Gastrocnemius medialis (tissue), 4 donors: Measurements from ENCODE around the gene ZNF296.

Source experiments
- POLR2A ChIP-seq, 2 donors: fragments of 450-650 bp; IDR thresholded peaks; one replicate each; pipeline ENCODE4 v1.6.1; 2017; ENCODE audit warnings: antibody characterized with exemption in 2 of 2, mild to moderate bottlenecking in 2 of 2, moderate library complexity in 2 of 2
- TF ChIP-seq, protein P1 (sequence below), 5 experiments: fragments of 450-650 bp in 3 of 5; fragments of 200-600 bp in 2 of 5; sonication (generic) in 2 of 5; IDR thresholded peaks in 4 of 5; conservative IDR thresholded peaks in 1 of 5; 1 replicate in 4 of 5; 2 replicates in 1 of 5; pipeline ENCODE4 v1.5.1; 2016 to 2019; ENCODE audit warnings: antibody characterized with exemption in 5 of 5, mild to moderate bottlenecking in 3 of 5, moderate library complexity in 3 of 5

DNA sequence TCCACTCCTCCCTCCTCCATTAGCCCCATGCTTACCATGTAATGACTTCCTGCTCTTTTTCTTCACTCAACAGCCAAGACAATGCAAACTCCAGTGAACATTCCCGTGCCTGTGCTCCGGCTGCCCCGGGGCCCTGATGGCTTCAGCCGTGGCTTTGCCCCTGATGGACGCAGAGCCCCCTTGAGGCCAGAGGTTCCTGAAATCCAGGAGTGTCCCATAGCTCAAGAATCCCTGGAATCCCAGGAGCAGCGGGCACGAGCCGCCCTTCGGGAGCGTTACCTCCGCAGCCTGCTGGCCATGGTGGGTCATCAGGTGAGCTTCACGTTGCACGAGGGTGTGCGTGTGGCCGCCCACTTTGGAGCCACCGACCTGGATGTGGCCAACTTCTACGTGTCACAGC, 13.8 kb upstream of the ZNF296 start:
- TF ChIP-seq, protein P1, sequence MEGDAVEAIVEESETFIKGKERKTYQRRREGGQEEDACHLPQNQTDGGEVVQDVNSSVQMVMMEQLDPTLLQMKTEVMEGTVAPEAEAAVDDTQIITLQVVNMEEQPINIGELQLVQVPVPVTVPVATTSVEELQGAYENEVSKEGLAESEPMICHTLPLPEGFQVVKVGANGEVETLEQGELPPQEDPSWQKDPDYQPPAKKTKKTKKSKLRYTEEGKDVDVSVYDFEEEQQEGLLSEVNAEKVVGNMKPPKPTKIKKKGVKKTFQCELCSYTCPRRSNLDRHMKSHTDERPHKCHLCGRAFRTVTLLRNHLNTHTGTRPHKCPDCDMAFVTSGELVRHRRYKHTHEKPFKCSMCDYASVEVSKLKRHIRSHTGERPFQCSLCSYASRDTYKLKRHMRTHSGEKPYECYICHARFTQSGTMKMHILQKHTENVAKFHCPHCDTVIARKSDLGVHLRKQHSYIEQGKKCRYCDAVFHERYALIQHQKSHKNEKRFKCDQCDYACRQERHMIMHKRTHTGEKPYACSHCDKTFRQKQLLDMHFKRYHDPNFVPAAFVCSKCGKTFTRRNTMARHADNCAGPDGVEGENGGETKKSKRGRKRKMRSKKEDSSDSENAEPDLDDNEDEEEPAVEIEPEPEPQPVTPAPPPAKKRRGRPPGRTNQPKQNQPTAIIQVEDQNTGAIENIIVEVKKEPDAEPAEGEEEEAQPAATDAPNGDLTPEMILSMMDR (IDR thresholded peaks at IDR 0.05 in 4 of 5, conservative IDR thresholded peaks at IDR 0.05 in 1 of 5): no peak
- no peak for TF ChIP-seq POLR2A (IDR thresholded peaks at IDR 0.05)
